Measurements from ENCODE around the gene SAMD4A.

The SAMD4A gene

DNA sequence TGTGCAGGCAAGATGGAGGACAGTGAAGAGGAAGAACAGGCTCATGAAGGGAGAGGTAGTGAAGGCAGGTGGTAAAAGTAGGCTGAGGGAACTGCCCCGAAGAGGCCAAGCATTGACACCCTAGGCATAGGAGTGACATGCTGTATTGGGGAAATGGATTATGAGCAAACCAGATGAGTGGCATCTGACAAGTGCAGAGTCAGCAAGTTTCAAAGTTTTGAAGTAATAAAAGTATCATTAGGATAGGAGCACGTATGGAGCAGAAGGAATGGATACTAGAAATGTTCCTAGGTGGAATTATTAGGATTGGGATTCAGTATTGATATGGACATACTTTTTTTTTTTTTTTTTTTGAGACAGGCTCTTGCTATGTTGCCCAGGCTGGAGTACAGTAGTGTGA, 139.8 kb downstream of the SAMD4A start:
- DNase-seq (ENCODE audit: low read depth): no peak

DNA sequence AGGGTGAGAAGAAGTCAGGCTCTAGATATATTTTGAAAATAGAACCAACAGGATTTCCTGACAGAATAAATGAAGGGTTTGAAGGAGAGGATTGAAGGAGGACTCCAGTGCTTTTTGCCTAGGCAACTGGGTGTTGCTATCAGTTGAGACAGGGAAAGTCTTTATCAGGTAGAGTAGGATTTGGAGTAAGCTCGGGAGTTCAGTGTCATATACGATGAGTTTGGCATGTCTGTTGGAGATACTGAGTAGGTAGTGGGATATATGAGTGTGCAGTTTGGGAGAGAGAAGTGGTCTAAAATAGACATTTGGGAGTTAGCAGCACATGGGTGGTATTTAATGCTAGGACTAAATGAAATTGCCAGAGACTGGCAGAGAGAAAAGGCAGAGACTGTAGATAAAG, 141.2 kb downstream of the SAMD4A start:
- DNase-seq (ENCODE audit: low read depth): no peak

DNA sequence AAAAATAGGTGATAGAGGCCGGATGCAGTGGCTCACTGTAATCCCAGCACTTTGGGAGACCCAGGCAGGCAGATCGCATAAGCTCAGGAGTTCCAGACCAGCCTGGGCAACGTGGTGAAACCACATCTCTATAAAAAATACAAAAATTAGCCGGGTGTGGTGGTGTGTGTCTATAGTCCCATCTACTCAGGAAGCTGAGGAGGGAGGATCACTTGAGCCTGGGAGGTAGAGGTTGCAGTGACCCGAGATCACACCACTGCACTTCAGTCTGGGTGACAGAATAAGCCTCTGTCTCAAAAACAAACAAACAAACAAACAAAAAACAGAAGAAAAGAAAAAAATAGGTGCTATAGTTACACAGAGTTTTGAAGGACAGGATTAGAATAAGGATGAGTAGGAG, 142.1 kb downstream of the SAMD4A start:
- no peak for DNase-seq (ENCODE audit: low read depth)

DNA sequence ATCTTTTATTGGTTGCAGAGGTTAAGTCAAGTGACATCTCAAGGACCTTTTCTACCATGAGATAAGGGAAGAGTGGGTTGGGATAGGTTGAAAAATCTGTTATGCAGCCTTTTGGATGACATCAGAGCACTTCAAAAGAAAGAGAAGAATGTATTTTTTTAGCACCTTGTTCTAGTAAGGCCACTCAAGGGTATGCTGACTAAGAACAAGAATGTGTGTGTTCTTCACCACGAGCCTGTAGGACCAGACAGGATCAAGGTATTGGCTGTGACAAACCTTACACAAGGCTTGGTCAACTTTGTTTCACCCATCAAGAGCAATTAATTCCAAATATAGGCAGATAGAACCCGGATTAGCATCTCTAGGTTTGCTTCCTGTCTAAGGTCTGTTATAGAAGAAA, 142.5 kb downstream of the SAMD4A start:
- no peak for DNase-seq (ENCODE audit: low read depth)

DNA sequence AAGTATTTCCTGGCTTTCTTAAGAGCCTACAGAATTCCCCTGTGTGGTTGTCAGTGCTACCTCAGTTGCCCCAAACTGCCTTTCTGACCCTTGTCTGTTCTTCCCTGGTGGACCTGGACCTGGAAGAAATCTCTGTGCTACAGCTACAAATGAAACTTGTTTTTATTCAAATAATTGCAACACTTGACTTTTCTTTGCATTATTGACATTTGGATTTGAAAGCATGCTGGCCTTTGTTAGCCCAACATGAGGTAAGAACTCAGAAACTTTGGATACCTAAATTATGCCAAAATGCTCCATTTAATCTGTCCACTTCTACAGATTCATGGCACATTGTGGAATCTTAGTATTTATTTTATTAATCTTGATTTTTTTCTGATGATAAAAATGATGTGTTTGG, 142.9 kb downstream of the SAMD4A start:
- DNase-seq (ENCODE audit: low read depth): no peak

DNA sequence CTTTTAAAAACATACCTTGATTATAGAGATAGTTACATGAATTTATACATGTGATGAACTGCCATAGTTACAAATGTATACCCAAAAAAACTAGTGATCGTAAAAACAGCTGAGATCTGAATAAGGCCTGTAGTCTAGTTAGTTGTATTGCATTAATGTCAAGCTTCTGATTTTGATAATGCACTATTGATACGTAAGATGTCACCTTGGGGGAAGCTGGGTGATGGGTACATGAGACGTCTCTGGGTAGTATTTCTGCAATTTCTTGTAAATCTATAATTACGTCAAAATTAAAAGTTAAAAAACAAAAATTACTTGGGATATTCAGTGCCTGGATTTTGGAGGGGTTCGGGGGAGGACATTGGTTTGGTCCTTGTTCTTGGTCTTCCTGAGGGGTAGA, 144.4 kb downstream of the SAMD4A start:
- DNase-seq (ENCODE audit: low read depth): no peak

DNA sequence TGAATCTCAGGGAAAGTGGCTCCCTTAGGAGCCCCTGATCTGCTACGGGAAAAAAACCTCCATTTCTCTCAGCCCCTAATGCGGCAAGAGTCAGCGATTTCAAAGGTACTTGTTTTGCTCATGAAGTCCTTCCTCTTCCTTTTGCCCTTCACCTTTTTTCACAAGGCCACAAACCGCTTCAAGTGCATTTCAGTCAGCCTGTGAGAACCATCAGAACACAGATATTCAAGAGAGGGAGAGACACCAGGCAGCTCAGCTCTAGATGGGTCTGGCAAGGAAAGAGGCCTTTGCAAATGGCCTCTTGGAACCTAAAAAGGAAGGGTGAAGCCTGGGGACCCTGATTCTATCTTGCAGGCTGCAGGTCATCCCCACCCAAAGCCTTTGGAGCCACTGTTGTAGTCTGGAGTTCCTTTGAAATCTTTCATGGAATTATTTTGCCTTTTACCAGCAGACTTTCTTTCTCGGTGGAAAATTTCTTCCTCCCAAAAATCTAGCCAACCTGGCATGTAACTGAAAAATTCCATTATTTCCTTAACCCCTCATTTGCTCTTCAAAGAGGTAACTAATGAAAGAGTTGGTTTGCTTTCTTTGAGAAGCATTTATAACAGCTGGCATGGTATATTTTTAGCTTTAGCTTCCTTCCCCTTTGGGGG, 145.0 kb downstream of the SAMD4A start:
- DNase-seq (ENCODE audit: low read depth): no peak

DNA sequence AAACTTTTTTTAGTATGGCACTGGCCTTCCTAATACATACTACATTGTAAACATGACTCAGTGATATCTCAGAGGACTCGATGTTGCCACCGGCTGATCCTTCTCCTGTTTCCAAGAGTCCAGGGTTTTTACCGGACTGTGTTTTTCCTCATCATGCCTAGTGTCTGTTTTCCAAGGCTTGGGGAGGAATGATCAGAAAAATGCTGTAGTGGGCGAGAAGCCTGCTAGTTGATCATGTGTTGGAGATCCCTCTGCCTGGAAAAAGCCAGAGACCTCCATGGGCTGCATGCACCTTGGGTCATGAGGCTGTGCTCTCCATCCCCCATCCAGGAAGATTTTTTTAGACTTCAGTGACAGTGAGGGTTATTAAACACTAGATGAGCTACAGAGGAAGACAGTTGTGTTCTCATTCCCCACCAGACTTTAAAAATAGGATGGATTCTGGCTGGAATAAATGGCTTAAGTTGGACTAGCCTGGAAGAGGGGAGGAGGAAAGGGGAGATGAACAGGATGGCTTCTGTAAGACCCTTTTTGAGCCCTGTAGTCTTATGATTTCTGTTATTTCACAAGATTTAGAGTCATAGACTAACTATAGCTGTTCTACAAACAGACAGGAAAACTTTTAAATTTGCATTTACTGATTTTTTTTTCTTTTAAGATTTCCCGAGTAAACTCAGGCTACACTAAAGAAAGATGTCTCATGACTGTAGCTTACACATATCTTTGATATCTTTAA, 145.7 kb downstream of the SAMD4A start:
- DNase-seq (ENCODE audit: low read depth): no peak

DNA sequence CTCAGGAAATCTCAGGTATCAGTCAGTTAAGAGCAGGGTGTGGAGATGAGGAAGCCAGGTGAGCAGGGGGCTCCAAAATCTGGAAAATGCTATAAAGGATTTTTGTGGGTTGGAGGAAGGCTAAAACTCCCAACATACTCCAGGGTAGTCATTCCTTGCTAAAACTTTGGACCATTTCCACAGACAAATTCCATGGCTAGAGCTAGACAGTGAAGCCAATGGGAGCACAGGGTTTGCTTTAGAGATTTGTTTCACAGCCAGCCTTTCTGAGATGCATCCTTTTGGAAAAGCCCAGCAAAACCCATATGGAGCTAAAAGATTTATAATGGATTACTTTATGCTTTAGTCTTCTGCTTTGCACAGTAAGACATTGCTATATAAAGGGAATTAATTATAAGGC, 146.5 kb downstream of the SAMD4A start:
- DNase-seq (ENCODE audit: low read depth): no peak

DNA sequence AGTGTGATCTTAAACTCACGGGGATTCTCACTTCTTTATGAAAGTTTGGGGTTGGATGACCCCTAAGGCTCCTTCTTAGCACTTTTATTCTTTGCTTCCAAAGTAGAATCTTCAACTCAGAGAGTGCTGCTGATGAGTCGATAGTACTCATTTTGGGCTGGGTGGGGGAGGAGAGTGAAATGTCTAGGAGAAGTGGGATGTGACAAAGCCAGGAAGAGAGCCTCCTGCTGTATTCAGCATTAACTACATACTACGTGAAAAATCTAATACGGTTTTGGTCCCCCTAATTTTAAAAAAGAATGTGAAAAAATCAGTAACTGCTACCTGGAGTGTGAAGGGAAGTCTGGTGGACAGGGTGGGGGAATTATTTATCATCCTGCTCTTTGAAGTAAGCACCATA, 148.3 kb downstream of the SAMD4A start:
- DNase-seq (ENCODE audit: low read depth): no peak

DNA sequence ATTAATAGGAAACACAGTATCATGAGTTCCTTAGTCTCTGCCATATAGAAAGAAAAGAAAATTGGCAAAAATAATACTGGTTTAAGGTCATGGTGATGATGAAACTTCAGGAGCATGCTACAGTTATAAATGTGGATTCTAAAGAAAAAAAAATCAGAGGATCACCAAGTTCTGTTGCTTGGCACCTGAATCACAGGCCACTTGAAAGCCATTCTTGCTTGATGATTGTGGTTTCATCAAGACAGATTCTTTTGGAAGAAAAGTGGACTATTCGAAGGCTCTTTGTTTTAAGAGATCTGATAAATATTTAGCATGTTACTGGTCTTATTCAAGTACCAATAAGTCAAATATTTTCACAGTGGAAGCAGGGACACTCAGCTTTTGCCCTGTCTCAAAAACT, 148.9 kb downstream of the SAMD4A start:
- no peak for DNase-seq (ENCODE audit: low read depth)

DNA sequence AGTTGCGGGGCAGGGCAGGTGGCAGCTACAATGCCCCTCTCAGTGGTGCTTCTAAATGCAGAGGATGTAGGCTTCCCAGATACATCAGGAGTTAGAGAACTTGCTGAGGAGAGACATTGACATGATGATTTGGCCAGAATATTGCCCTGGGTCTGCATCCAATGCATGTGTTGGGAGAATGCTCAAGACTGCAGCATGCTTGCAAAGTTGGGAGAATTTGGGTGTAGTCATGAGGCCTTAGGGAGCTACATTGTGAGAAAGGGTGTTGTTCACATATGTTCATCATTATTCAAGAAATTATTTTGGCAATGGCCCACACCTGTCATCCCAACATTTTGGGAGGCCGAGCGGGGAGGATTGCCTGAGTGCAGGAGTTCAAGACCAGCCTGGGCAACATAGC, 149.9 kb downstream of the SAMD4A start:
- no peak for DNase-seq (ENCODE audit: low read depth)

DNA sequence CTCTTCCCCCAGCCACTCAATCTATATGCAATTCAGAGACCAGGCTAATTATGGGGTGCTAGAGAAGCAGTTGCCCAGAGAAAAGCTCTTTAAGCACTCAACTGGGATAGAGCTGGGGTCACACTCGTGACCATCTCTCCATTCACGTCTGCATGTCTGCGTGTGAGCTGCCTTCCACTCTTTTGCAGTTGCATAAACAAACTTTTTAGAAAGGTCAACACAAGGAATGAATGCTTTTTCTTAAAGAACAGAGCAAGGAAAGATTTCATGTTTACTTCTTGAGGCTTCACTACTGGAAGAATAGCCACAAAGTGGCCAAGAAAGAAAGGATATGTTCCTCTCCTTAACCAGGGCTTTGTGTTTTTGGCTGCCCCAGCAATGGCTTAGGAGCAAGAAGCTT, 151.1 kb downstream of the SAMD4A start:
- DNase-seq (ENCODE audit: low read depth): no peak

DNA sequence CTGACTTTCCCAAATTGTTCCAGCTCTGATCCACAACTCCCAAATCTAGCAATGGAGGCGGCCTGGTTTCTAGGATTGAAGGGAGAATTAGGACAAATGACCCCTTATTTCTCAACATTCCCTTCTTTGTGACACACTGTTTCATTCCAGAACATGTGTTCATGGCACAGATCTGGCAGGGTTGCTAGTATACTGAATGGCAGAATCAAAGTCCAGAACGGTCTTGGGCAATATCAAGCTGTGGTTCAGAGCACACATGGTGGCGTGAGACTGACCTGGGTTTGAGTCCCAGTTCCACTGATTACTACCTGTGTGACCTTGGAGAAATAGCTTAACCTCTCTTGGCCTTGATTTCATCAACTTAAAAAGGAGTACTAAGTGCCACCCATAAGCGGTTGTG, 152.5 kb downstream of the SAMD4A start:
- no peak for DNase-seq (ENCODE audit: low read depth)

DNA sequence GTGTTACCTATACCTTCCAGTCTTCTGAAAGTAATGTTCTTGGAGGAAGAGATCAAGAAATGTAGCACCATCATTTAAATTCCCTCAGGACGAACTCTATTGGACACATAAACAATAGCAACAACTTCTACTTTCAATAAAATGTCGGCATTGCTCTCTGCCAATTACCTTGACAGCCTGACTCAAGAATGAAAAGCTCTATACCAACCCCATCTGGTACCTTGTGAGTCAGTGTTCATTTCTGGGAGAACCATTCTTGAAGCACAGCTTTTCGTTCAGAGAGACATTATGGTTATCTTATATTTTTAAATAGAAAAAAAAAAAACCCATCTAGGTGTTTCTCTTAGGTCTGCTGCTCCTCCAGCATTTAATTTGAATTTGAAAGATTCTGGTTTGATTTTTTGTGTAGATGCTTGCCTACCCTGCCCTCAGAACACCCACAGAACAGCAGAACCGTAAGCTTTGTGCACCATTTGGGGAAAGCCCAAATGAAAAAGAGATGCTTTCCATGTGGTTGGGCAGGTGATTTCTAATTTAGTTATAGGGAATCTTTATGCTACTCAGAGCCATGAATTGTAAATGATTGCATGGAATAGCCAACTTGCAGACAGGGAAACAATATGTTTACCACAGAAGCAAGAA, 156.0 kb downstream of the SAMD4A start:
- no peak for DNase-seq (ENCODE audit: low read depth)

DNA sequence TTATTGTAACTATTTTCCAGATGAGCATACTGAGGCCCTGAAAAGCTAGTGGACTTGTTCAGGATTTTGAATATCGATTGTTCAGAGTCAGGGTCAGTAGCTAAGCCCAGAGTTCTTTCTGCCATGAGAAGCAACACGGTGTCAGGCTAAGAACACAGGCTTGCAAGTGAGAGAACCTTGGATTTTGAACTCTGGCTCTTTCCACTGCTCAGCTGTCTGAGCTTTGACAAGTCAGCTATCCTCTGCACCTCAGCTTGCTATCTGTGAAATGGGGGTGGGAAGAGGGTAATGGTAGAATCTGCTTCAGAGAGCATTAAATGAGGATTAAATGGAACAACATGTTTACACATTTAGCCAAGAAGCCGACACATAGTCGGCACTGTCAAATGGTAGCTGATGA, 157.2 kb downstream of the SAMD4A start:
- no peak for DNase-seq (ENCODE audit: low read depth)

DNA sequence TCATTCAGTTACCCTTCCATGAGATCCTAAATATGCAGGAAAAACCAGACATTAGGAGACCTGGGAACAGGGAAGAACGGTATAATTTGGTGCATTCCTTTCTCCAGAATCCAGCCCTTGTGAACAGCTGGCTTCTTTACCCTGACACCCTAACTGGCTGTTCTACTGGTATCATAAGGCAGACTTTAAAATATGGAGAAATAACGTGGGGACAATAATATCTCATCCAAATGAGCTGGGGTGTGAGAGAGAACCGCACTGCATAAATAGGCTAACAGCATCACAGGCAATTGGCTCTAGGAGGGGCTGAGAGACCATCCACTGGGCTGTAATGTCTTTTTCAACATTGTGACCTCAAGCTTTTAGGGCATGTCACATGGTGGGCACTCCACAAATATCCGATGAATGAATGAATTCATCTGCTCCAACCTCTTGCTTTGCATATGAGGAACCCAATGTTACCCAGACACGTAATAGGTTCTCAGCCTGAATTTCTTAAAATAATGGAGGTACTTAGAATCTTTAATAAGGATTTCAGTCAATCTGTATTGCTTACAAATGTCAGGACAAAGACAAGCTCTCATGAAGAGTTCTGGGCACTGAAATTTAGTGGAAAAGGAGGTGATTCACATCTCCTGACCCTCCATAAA, 157.9 kb downstream of the SAMD4A start:
- DNase-seq (ENCODE audit: low read depth): no peak

DNA sequence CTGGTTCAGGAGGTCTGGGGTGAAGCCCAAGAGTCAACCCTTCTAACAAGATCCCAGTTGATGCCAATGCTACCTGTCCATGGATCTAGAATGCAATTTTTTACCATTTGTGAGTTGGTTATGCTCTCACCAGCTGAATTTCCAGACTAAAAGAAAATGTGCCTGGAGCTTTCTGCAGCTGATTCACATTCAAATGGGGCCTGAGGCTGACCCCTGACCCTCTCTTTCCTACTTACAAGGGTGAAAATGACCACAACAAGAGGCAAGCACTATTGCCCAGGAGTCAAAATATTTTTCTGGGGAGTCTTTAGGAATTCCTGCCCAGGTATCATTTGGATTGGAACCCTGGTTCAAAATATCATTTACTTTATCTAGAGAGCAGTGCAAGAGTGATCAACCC, 159.1 kb downstream of the SAMD4A start:
- no peak for DNase-seq (ENCODE audit: low read depth)

DNA sequence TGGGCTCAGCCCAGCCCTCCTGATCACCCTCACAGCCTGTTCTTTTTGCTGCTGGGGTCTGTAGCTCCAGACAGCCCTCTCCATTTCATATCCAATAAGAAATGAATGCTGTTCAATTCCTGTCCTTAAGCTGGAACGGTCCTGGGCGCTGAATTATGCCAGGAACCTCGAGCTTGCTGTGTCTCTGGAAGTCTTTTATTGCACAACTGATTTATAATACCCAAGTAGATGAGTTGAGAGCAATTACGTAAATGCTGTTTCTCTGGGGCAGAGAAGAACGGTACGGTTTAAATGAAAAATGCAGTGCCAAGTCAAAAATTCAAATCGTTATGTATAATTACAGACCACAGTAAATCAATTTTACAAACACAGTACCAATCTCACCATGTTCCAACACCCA, 161.0 kb downstream of the SAMD4A start:
- no peak for DNase-seq (ENCODE audit: low read depth)

DNA sequence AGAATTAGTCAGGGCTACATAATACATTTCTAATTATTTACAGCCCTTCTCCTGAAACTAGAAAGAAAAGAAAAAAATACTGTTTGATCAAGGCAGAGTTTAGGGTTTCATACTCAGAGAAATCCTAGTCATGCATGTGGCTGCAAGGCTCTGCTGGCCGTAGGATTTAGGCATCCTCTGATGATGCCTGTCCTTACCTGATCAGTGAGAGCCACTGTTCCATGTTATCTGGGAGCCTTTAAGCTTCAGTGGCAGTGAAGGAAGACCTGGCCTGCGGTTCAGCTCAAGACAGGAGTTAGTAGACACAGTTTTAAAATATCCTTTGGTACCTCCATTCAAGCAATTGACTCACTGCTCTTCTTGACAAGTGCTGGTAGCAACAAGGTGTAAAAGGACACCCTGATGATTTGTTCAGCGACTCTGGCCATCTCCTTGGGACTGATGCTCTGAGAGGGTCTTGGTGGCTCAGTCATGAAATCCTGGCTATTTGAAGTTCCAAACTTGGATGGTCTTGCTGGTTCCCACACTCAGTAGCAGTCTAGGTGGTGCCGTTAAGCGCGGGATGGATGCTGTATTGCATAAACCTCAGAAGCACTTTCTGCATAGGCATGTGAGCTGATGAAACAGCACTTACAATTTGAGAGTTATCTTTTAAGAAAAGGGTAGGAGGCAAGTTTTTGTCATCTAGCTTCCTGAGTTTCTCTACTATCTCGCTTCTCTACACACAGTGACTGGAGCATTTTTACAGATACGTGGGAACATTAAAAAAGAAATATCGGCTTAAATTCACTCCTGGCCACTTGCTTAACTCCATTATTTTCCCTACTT, 162.0 kb downstream of the SAMD4A start:
- no peak for DNase-seq (ENCODE audit: low read depth)

DNA sequence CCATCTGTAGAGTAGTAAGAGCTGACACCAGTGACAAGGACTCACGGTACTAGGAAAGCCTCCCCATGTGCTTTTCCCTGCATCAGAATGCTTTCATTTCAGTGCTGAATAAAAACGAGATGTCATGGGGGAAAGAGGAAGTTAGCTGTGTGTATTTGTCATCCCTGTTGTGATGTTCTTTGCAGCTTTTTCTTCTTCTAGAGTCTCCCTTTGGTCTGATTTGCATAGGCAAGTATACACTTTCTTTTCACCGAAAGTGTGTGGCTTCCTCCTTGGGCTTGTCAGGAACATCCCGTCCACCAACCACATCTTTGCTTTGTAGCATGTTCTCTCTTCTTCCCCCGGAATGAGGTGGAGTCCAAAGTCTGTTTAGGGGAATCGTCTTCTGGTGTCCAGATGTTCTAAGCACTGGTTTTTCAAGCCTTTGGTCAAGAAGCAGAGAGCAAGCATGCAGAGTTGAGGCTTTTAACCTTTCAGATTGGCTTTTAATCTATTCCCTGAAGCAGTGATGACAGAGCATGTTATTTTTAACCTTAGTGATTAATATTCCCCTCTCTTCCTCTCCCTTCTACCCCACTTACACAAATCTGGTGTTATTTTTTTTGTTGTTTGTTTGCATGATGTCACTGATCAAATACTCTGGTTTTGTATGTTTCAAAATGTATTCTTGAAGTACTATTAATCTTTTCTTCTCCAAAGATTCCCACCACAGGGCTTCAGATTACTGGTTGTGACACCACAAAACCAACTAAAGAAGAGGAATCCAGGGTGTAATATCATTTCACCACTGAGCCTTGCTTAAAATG, 163.4 kb downstream of the SAMD4A start:
- no peak for DNase-seq (ENCODE audit: low read depth)
